Body of pancreas (tissue), 4 donors: ENCODE measurements around the gene MIEF1. TPM values are rescaled to one million over a fixed set of nuclear protein-coding genes. Genes with fewer than 3 reads are reported as not detected.

Experiments used
- ATAC-seq: fragments of 150-250 bp; one replicate; pipeline ENCODE4 v1.9.1; 2016
- DNase-seq, 4 donors: peaks; one replicate each; pipeline ENCODE4 v3.0.0-alpha.2; 2019
- H3K27ac ChIP-seq, 4 donors: fragments of 200-600 bp; sonication (generic); 1 replicate in 3 of 4; 2 replicates in 1 of 4; pipeline versions ENCODE4 v1.5.1 to v1.6.1; 2016 to 2019; ENCODE audit warnings: mild to moderate bottlenecking in 1 of 4, mixed read lengths in 1 of 4, moderate library complexity in 1 of 4
- H3K27me3 ChIP-seq, 2 donors: fragments of 200-600 bp; sonication (generic); one replicate each; pipeline ENCODE4 v1.6.0; 2016; ENCODE audit warnings: mild to moderate bottlenecking in 1 of 2
- H3K36me3 ChIP-seq, 2 donors: fragments of 200-600 bp; sonication (generic); replicated peaks in 1 of 2; 2 replicates each; pipeline ENCODE4 v1.5.1; 2016; ENCODE audit warnings: low read depth in 2 of 2; ENCODE audit not compliant: insufficient read depth in 1 of 2
- H3K4me1 ChIP-seq: fragments of 200-600 bp; sonication (generic); one replicate; pipeline ENCODE4 v1.6.0; 2016
- H3K4me3 ChIP-seq, 2 donors: fragments of 200-600 bp; sonication (generic); 1 replicate in 1 of 2; 2 replicates in 1 of 2; pipeline ENCODE4 v1.5.1; 2016 to 2019
- H3K9me3 ChIP-seq, 3 donors: fragments of 200-600 bp; sonication (generic); 1 replicate in 2 of 3; 2 replicates in 1 of 3; pipeline ENCODE4 v1.5.1; 2016
- POLR2A ChIP-seq, 3 donors: fragments of 450-650 bp; IDR thresholded peaks; one replicate each; pipeline ENCODE4 v1.6.1; 2016; ENCODE audit warnings: antibody characterized with exemption in 3 of 3, mild to moderate bottlenecking in 2 of 3
- WGBS, 2 donors: methylation state at CpG; one replicate each; pipeline ENCODE4 v1.1.5; 2017; 5-methylcytosine and 5-hydroxymethylcytosine counted together
- intact Hi-C: fragments of 100-400 bp; cut with DNase I; formaldehyde crosslinking; loops from one replicate; pipeline ENCODE4 v1.15.1; 2023
- total RNA-seq, 2 donors: library from RNA; depleted of rRNA; stranded (reverse); fragments of >200 nt; gene quantifications; one replicate each; pipeline ENCODE4 v1.1.0, GENCODE V29; 2016
- TF ChIP-seq, protein P1 (sequence below), 7 experiments: fragments of 450-650 bp in 4 of 7; fragments of 200-600 bp in 3 of 7; sonication (generic) in 3 of 7; IDR thresholded peaks; one replicate each; pipeline ENCODE4 v1.5.1; 2016 to 2019; ENCODE audit warnings: antibody characterized with exemption in 7 of 7

The MIEF1 gene
- total RNA-seq, 2 donors from 2014 or later = 9.1 to 14.8 TPM

DNA sequence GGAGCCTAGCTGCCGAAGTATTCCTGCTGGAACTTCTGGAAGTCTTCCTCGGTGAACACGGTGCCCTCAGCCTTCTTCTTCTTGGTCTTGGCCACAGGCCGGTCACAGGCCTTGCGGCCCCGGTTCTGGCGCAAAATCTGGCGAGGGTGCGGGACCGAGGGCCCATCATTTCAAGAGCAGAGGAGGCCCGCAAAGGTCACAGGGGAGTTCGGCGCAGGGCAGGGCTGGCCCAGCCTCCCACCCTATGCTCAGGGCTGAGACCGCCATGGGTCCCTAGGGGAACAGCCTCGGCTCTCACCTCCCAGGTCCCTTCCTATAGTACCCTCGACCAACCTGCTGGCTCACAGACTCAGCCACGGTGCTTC is 27.4 kb downstream of the MIEF1 start:
- ATAC-seq = no peak
- DNase-seq = no peak
- no peak for TF ChIP-seq POLR2A (IDR thresholded peaks at IDR 0.05)
- TF ChIP-seq, protein P1, sequence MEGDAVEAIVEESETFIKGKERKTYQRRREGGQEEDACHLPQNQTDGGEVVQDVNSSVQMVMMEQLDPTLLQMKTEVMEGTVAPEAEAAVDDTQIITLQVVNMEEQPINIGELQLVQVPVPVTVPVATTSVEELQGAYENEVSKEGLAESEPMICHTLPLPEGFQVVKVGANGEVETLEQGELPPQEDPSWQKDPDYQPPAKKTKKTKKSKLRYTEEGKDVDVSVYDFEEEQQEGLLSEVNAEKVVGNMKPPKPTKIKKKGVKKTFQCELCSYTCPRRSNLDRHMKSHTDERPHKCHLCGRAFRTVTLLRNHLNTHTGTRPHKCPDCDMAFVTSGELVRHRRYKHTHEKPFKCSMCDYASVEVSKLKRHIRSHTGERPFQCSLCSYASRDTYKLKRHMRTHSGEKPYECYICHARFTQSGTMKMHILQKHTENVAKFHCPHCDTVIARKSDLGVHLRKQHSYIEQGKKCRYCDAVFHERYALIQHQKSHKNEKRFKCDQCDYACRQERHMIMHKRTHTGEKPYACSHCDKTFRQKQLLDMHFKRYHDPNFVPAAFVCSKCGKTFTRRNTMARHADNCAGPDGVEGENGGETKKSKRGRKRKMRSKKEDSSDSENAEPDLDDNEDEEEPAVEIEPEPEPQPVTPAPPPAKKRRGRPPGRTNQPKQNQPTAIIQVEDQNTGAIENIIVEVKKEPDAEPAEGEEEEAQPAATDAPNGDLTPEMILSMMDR (IDR thresholded peaks at IDR 0.05) = no peak
- no peaks in the 10 kb centered on the region for H3K36me3 ChIP-seq
- H3K27ac ChIP-seq = peak overlapping the region in 2 of 4 donors; percentile 21 to 29
- 44 to 47% methylated on average over 7 to 17 of the region's 17 CpGs for WGBS, 2 donors
- peaks cover 67% of the 10 kb centered on the region for H3K4me1 ChIP-seq
- intact Hi-C loops = no loop called here
- H3K9me3 ChIP-seq = no peaks in the 10 kb centered on the region
- H3K4me3 ChIP-seq = no peak overlapping the region
- no peaks in the 10 kb centered on the region for H3K27me3 ChIP-seq

DNA sequence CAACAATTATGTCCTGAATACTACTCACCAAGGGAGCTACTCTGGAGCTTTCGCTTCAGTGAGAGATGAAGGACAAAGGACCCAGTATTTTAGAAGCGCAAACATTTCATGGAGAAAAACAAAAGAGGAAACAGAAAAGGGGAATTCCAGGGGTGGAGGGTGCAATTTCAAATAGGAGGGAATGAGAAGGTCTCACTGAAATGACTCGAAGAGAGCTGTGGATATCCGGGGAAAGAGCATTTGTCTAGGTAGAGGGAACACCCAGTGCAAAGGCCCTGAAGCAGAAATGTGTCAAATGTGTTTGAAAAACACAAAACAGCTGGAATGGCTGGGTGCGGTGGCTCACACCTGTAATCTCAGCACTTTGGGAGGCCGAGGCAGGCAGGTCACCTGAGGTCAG is 28.0 kb downstream of the MIEF1 start:
- no peak overlapping the region for H3K4me3 ChIP-seq
- H3K27ac ChIP-seq = peak overlapping the region in 2 of 4 donors; percentile 21 to 29
- no peak for DNase-seq
- peaks cover 67% of the 10 kb centered on the region for H3K4me1 ChIP-seq
- ATAC-seq = no peak
- intact Hi-C loops = no loop called here
- no peak for TF ChIP-seq POLR2A (IDR thresholded peaks at IDR 0.05)
- TF ChIP-seq, protein P1 (IDR thresholded peaks at IDR 0.05) = no peak
- no peaks in the 10 kb centered on the region for H3K36me3 ChIP-seq
- H3K9me3 ChIP-seq = no peaks in the 10 kb centered on the region
- 67 to 70% methylated on average over 6 of the region's 6 CpGs for WGBS, 2 donors
- H3K27me3 ChIP-seq = no peaks in the 10 kb centered on the region

DNA sequence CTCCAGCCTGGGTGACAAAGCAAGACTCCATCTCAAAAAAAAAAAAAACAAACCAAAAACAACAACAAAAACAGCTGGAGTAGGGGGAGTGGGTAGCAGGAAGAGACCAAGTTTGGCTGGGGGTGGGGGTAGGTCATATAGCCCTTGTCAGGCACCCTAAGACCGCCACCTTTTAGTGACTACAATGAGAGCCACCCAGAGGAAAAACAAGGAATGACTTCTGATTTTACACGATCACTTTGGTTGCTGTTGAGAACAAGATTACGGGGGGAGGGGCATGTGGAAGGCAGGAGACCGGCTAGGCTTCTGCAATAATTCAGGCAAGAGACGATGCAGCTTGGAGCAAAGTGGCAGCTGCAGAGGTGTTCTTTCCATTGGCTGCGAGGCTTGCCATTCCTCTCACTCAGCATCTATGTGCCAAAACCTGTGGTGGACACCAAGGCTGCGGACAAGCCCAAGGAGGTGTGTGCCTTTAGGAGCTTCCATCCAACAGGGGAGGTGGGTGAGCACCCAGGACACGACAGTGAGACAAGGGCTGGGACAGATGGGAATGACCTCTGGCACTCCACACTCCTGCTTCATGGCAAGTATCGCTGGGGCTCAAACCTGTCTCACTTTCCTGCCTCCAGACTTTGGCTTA is 28.7 kb downstream of the MIEF1 start:
- intact Hi-C loops = no loop called here
- TF ChIP-seq, protein P1 (IDR thresholded peaks at IDR 0.05) = peak in 4 of 7 experiments; percentile 7 to 42 (median 42)
- TF ChIP-seq POLR2A (IDR thresholded peaks at IDR 0.05) = no peak
- ATAC-seq (no peak), DNase-seq (peak in 1 of 4 donors; percentile 55)
- peak overlapping the region in 1 of 4 donors; percentile 29 for H3K27ac ChIP-seq
- no peak overlapping the region for H3K4me3 ChIP-seq
- H3K4me1 ChIP-seq = peaks cover 67% of the 10 kb centered on the region
- H3K9me3 ChIP-seq = no peaks in the 10 kb centered on the region
- 23 to 32% methylated on average over 9 of the region's 9 CpGs for WGBS, 2 donors
- no peaks in the 10 kb centered on the region for H3K36me3 ChIP-seq
- no peaks in the 10 kb centered on the region for H3K27me3 ChIP-seq

DNA sequence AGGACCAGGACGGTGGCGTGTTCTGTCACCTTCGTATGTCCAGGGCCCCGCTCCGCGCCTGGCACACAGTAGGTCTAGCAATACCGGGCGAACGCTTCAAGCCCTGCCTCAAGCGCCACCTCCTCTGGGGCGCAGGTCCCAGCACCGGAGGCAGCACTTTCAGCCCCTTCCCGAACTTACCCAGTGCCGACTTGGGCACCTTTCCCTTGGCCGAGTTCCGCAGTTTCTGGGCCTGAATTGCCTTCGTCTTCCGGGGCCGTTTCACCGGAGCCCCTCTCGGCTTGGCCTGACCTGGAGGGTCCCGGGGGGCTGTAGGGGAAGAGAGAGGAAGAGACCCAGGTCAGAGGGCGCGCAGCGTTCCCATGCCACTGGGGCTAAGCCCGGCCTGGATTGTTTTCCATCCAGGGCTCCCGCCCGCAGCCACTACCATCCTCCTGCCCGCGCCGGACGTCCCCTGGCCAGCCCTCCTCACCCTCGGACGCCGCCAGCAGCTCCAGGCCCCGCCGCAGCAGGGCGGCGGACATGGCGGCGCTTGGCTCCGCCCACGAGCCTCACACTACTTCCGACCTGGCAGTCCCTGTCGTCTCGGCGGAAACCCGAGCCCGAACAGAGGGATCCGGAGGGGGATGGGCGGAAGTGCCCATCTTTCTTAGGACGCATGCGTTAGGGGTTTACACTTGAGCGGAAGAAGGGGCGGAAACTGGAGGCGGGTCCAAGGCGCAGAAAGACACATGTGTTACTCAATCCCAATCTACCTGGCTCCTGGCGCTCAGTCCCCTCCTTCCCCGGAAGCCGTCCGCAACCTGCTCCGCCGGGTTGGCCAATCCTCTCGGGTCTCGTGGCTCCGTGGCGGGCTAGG is 30.4 kb downstream of the MIEF1 start, which contains the start of gene RPS19BP1:
RPS19BP1 (minus strand) TSS at position 534 of the 859 bp plus-strand sequence; CDS start at position 524, 10 bp downstream.
- DNase-seq (peak; percentile 100), ATAC-seq (peak; percentile 91)
- WGBS, 2 donors = 0% methylated on average over 25 to 67 of the region's 67 CpGs
- intact Hi-C loops = no loop called here
- Histone ChIP-seq H3K36me3 (no peaks in the 10 kb centered on the region), H3K27me3 (no peaks in the 10 kb centered on the region), H3K9me3 (no peaks in the 10 kb centered on the region), H3K4me3 (peak within 1 kb of the TSS; percentile 43 to 83), H3K27ac (peak within 1 kb of the TSS; percentile 73 to 95 (median 90)), H3K4me1 (peaks cover 58% of the 10 kb centered on the region)
- TF ChIP-seq, protein P1 (IDR thresholded peaks at IDR 0.05) = peak in 1 of 7 experiments; percentile 16
- peak; percentile 67 to 89 (median 85) for TF ChIP-seq POLR2A (IDR thresholded peaks at IDR 0.05)
